SU-DHL-6 (cell line): ENCODE measurements around the gene ANTXRL.
"Not testable (repeated sequence)": the region's sequence is repeated elsewhere in the genome, so short reads cannot be mapped to it uniquely, and the experiment has no call there.

Experiments used
- CTCF ChIP-seq: fragments of 200-600 bp; sonication (generic); IDR thresholded peaks from one replicate; pipeline ENCODE4 v1.5.1; 2017; ENCODE audit warnings: antibody characterized with exemption, mild to moderate bottlenecking, low read length, moderate library complexity; ENCODE audit not compliant: insufficient read depth, poor library complexity, severe bottlenecking
- EZH2phosphoT487 ChIP-seq: fragments of 200-600 bp; sonication (generic), shearing (Covaris generic); conservative IDR thresholded peaks from 2 replicates; pipeline ENCODE4 v1.6.1; 2018; ENCODE audit warnings: mild to moderate bottlenecking, antibody characterized with exemption, low read length, moderate library complexity, mixed read lengths

- TF ChIP-seq CTCF, EZH2phosphoT487: not testable (repeated sequence)
These were observed 91.3 kb downstream of the ANTXRL start for GRCh38 chr10:46378108-46378507.
